ENCODE measurements around the gene PSMB7.

Gene PSMB7

DNA sequence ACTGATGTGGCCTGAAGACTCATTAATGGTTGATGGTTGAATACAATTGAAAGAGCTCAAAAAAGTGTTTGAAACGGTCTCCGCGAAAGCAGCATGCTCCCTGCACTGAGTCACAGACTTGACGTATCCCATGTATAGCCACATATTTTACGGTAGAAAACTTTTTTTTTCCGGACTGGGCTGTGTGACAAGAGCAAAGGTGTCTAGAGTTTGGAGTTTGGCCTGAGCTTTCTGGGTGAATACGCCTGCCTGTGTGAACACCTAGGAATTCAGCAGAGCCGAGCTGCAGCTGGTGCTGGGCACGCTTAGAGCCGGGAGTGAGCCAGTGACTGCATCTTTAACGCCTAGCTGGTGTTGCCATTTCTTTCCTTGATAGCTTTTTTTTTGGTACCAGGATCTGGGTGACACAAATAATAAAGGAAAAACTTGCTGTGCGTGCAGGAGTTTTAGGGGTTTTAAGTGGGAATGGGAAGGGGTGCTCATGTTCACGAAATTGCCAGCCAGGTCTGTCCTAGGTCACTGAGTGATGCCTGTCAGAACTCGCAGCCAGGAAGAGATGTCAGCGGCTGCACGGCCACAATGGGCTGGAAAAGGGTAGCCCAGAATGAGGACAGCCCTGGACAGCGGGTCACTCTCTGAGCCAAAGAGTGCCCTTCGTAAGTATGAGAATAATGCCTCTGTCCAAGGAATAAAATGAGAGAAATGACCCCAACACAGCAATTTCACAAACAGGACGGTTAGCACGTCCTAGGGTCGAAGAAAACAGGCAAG, 51.7 kb downstream of the PSMB7 start:
- H3K27ac Mint-ChIP-seq: no peak overlapping the region
- peaks cover 74% of the 10 kb centered on the region for H3K4me1 Mint-ChIP-seq
- no peaks in the 10 kb centered on the region for H3K9me3 Mint-ChIP-seq
- H3K27me3 Mint-ChIP-seq: no peaks in the 10 kb centered on the region
- H3K4me3 Mint-ChIP-seq: no peak overlapping the region
- H3K36me3 Mint-ChIP-seq: peaks cover 3% of the 10 kb centered on the region

DNA sequence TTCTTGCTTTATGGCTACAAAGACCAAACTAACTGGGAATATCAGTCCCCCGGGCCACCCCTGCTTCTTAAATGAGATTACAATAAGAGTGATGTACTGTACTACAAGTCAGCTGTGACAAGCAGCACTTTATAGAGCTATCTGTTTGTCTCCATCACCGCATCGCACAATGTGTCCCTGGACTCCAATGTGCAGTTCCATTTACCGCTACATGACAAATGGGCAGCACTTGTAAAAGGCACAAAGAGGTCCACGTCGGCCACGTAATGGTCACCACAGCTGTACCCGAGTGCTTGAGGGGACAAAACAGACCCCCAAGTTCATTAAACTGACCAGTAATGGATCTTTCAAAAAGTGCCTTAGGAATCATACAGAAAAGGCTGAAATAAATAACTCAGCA, 54.1 kb downstream of the PSMB7 start:
- Mint-ChIP-seq H3K4me3 (no peak overlapping the region), H3K36me3 (peaks cover 3% of the 10 kb centered on the region), H3K9me3 (no peaks in the 10 kb centered on the region), H3K27ac (no peak overlapping the region), H3K4me1 (peaks cover 63% of the 10 kb centered on the region), H3K27me3 (no peaks in the 10 kb centered on the region)

DNA sequence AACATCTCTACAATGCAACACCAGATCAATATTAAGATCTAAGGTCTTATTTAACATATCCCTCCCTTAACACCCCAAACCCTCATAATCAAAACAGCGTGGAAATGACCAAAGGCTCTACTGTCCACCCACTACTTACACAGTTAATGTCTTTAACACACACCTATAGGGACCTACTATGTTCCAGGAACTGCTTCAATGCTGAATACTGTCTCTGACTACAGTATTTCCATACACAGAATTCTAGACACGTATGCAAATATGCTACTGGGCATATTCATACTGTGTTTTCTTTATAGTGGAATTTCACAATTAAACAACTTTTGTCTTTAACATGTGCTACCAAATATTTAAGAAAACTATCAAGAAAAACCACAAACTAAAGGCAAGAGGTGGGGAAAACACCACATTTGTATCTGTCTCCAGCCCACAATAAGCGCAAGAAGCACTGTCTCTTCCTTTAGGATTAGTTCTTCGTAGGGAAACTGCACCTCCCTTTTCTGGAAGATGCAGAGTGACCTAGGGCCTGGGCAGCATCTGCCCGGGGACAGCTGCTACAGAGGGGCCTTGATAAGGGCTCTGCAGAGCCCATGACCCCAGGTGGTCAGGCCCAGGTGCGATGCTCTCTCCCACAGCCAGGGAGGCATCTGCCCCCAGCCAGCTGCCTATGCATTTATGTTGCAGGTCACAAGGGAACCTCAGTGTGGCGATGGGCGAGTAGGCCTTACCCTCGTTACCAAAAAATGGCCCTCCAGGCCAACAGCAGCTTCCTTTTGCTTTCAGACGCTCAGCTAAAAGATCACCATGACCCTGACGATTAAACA, 55.2 kb downstream of the PSMB7 start:
- peaks cover 1% of the 10 kb centered on the region for H3K36me3 Mint-ChIP-seq
- no peaks in the 10 kb centered on the region for H3K27me3 Mint-ChIP-seq
- H3K27ac Mint-ChIP-seq: peak overlapping the region; percentile 73
- H3K4me3 Mint-ChIP-seq: no peak overlapping the region
- no peaks in the 10 kb centered on the region for H3K9me3 Mint-ChIP-seq
- H3K4me1 Mint-ChIP-seq: peaks cover 56% of the 10 kb centered on the region

DNA sequence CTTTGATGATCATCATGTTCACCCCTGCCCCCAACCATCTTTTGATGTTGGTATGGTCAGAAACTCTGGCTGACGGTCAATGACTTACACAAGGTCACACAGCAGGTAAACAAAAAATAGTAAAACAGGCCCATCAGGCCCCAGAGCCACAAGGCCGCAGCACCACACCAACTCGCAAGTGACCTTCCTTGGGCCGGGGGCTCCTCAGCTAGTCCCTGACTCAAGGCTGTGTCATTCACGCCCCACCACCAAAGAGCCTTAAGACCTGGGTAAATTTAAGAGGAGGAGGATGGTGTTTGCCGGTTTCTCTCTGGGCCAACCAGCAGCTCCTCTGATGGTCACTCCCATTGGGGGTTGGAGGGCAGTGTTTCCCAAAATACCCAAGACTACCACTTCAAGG, 55.8 kb downstream of the PSMB7 start:
- peaks cover 50% of the 10 kb centered on the region for H3K4me1 Mint-ChIP-seq
- no peak overlapping the region for H3K4me3 Mint-ChIP-seq
- H3K27me3 Mint-ChIP-seq: no peaks in the 10 kb centered on the region
- no peaks in the 10 kb centered on the region for H3K9me3 Mint-ChIP-seq
- H3K27ac Mint-ChIP-seq: peak overlapping the region; percentile 69
- peaks cover 1% of the 10 kb centered on the region for H3K36me3 Mint-ChIP-seq

DNA sequence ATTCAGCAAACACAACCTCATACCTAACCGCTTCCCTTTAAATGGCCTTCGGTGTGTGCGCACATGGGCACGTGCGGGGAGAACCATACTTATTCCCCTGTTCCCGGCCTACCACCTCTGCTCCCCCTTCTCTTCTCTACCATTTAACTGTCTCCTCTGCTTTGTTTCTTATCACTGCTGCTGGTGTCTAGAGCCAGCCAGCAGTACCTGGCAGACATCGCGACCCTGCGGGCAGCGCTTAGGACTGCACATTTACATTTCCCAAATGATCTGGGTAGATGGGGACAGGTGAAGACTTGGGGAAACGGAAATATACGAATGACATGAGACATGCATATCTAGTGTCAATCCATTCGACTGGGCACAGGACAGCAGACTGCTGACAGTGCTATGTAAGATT, 56.6 kb downstream of the PSMB7 start:
- Mint-ChIP-seq H3K9me3 (no peaks in the 10 kb centered on the region), H3K4me1 (peaks cover 44% of the 10 kb centered on the region), H3K4me3 (no peak overlapping the region), H3K27ac (no peak overlapping the region), H3K36me3 (peaks cover 1% of the 10 kb centered on the region), H3K27me3 (no peaks in the 10 kb centered on the region)

DNA sequence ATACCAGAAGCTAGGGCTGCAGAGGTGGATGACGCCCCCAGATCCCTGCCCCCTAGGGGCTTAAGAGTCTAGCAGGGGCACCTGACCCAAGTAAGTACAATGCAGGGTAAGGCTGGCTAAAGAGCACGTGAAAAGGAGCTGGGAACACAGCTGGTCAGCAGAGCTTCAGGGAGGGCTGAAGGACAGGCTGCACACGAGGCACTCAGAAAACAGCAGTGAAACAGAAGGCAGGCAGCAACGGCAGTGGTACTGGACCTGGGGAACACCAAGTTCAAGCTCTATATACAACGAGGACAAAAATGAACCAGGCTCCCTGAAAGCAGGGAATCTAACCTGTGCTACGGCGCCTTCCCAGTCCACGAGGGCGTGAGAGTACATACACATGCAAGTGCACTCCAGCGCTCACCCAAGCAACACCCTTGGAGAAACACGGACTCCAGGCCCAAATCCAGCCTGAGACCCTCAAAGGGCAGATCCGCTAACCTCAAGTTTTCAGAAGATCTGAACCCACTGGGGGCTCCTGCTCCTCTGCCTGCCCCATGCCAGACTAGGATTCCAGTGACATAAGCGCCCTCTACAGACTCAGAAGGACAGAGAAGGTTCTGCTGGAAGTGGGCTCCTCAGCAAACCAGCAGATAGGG, 57.4 kb downstream of the PSMB7 start:
- Mint-ChIP-seq H3K27ac (no peak overlapping the region), H3K36me3 (peaks cover 3% of the 10 kb centered on the region), H3K9me3 (no peaks in the 10 kb centered on the region), H3K4me1 (peaks cover 36% of the 10 kb centered on the region), H3K27me3 (no peaks in the 10 kb centered on the region), H3K4me3 (no peak overlapping the region)

DNA sequence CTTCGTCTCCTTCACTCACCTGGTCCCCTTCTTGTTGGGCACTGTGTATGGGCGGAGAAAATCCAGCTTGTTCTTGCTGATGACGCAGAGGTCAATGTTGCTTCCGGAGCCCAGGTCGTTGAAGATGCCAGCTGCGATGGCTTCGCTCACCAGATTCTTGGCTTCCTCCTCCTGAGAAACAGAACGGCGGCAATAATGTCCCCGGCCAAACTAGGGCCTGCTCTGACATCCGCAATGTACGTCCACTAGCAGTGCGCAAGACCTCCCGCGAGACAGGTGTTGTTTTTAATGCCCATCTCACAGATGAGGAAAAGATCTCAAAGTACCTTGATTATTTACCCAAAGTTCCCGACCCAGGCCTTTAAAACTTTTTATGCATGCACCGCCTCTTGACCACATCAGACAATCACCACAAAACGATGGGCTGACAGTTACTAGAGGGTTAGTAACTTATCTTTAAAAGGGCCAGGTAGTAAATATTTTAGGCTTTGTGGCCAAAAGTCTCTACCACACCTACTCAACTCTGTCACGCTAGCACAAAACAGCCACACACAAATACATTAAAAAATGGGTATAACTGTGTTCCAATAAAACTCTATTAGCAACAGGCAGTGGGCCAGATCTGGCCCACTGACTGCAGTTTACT, 58.4 kb downstream of the PSMB7 start:
- Mint-ChIP-seq H3K27me3 (no peaks in the 10 kb centered on the region), H3K36me3 (peaks cover 6% of the 10 kb centered on the region), H3K4me1 (peaks cover 34% of the 10 kb centered on the region), H3K4me3 (no peak overlapping the region), H3K27ac (no peak overlapping the region), H3K9me3 (no peaks in the 10 kb centered on the region)

DNA sequence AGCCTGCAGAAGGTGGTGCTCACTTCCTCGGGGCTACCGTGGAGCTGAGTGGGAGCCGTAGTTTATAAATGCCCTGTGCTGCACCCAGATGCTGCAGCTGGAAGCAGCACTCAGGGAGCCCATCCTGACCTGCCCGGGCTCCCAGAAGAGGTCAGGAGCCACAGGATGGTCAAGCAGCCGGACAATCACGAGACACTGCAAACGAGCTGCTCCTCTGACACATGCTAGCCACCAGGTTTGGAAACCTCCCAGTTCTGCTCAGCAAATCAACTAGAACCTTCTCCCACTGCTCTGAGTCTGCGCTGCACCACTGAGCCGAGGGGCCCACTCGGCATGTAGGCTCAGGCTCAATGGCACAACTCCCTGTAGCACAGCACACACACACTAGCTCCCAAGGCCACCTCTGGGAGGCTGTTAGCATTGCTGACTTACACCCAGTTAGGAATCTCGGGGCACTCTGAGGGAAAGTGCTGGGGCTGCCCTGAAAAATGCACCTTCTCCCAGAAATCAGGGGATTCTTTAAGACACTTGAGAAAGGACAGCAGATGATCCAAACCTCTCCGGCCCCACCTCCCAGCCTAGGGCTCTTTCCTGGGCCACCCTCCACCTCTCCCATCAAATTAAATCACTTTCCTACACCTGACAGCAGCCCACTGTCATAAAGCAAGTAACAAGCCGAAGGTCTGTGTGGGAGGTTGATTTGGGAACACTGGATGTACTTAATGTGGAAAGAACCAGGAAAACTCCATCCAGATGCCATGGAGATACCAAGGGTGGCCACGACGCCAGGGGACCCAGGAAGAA, 59.1 kb downstream of the PSMB7 start:
- no peak overlapping the region for H3K27ac Mint-ChIP-seq
- no peak overlapping the region for H3K4me3 Mint-ChIP-seq
- no peaks in the 10 kb centered on the region for H3K9me3 Mint-ChIP-seq
- peaks cover 7% of the 10 kb centered on the region for H3K36me3 Mint-ChIP-seq
- peaks cover 27% of the 10 kb centered on the region for H3K4me1 Mint-ChIP-seq
- no peaks in the 10 kb centered on the region for H3K27me3 Mint-ChIP-seq

DNA sequence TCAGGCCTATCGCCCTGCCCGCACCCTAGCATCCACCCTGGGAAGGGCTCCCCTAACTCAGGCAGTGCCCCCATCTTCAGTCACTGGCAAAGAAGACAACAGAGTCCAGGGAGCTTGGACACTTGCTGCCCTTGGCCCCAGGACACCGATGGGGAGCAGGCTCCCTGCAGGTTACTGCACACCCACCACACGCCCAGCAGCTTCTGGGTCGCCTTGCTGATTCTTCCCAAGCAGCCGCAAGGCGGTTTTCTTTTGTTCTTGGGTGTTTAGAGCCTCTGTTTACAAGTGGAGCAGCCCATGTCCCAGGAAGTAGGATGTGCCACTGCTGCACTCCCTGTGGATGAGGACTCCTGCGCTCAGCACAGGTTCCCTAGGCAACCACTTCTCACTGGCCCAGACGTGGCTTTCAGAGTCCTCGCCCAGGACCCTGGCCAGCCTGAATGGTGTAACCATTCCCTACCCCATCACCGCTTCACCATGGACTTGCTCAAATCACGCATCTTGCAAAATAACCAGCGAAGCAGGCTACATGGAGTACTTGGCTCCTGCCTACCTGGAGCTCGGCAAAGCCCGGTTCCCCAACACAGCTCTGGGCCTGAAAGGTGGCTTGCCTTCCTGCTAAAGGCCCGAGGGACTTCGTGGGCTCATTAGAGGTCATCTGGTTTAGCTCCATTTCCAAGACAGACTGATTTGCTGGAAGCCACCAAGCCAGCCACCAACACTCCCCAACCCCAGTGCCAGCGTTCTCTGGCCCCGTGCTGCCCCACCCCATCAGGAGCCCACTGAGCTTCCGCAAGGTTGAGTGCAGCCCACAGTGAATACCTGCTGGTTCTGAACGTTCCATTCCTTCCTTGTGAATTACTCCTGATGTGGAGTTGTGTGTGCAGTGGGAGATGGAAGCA, 60.0 kb downstream of the PSMB7 start:
- Mint-ChIP-seq H3K4me1 (peaks cover 19% of the 10 kb centered on the region), H3K36me3 (peaks cover 7% of the 10 kb centered on the region), H3K4me3 (no peak overlapping the region), H3K27me3 (no peaks in the 10 kb centered on the region), H3K27ac (no peak overlapping the region), H3K9me3 (no peaks in the 10 kb centered on the region)

DNA sequence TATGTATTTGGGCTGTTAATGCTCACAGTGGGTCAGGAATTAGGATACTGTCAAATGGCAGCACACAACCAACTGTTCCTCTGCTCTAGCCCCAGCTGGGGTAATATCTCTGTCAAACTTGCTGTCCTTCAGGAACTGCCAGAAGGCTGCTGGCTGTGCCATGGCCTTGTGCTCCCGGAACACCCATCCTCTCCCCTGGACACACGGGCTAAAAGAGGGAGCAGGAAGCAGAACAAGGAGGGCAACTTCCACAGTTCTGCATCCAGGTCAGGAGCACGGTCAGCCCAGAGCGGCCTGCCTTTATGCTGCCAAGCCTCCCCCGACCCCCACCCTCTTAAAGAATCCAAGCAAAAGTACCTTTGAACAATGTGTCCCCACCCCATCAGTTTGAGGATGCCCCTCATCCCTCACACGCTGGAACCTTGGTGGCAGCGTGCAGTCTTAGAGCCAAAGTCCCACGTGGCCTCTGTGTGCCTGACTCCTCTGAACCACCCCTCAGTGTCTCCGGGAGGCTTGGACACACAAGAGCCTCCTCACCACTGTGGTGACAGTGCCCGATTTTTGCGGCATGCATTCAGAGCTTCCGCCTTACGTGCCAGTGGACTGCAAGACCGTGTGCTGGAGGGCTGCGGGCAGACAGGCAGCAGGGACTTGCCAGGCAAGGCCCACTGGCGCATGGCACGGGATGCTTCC, 60.8 kb downstream of the PSMB7 start:
- Mint-ChIP-seq H3K9me3 (no peaks in the 10 kb centered on the region), H3K27ac (no peak overlapping the region), H3K27me3 (no peaks in the 10 kb centered on the region), H3K36me3 (peaks cover 5% of the 10 kb centered on the region), H3K4me1 (peaks cover 12% of the 10 kb centered on the region), H3K4me3 (no peak overlapping the region)

DNA sequence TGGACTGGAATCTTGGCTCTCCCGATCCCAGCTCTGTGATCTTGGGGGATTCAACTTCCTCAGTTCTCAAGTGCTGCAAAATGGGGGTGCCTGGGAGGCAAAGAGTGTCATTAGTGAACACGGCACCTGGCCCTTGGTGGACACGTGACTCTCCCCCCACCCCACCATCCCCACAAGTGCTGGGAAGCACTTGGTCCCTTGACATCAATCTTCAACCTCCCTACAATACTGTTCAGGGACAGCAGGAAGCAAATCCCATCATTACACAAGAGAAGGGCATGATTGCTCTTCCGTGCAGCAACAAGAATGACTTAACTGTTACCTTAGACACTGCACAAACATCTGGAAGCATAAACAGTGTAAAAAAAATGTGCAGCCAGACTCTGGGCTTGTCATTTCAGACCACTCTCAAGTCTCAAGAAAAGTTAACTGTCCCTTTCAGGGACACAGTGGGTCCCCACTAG, 61.4 kb downstream of the PSMB7 start:
- no peak overlapping the region for H3K4me3 Mint-ChIP-seq
- H3K36me3 Mint-ChIP-seq: peaks cover 5% of the 10 kb centered on the region
- no peak overlapping the region for H3K27ac Mint-ChIP-seq
- H3K9me3 Mint-ChIP-seq: no peaks in the 10 kb centered on the region
- no peaks in the 10 kb centered on the region for H3K27me3 Mint-ChIP-seq
- peaks cover 12% of the 10 kb centered on the region for H3K4me1 Mint-ChIP-seq

DNA sequence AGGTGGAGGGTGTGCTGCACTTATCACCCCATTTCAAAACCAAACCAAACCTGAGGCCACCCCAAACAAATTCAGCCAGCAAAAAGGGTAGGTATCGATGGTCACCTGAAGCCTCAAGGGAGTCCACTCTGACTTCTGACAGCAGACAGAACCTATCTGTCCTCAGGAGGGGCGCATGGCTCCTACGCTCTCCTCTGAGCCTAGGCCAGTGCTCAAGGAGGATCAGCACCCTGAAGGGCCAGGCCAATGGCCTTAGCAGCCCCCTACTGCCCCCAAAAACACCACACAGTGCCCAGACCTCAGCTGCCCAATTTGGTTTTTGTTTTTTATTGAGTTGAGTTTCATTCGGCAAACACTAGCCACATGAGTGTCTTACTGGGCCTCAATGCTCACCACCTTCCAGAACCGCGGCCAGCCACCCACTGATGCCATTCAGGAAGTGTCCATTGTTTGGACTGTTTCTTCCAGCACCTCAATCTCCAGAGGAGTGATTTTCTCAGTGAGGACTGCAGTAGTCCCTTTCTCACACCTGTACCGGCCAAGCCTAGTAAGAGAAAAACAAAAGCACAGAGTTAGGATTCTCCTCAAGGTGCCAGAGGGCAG, 62.0 kb downstream of the PSMB7 start:
- Mint-ChIP-seq H3K4me1 (peaks cover 8% of the 10 kb centered on the region), H3K36me3 (peaks cover 5% of the 10 kb centered on the region), H3K27ac (no peak overlapping the region), H3K27me3 (no peaks in the 10 kb centered on the region), H3K9me3 (no peaks in the 10 kb centered on the region), H3K4me3 (no peak overlapping the region)

DNA sequence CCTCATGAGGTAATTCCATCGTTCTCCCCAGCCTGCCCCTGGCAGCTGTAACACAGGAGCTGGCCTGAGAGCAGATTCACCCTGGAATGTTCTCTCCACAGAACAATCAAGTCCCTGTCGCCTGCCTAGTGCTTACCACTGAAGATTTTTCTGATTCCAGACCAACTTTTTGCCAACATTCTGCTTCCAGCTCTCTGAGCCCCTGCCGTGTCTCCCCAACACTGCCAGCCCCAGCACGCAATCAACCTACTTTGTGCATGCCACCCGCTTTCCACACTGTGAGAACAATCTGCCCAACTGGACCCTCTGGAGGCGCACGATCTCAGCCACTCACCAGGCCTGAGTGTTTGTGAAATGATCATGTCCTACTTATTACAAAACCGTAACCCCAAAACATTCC, 62.6 kb downstream of the PSMB7 start:
- Mint-ChIP-seq H3K4me3 (no peak overlapping the region), H3K27me3 (no peaks in the 10 kb centered on the region), H3K9me3 (no peaks in the 10 kb centered on the region), H3K4me1 (peaks cover 7% of the 10 kb centered on the region), H3K27ac (peak overlapping the region; percentile 32), H3K36me3 (peaks cover 7% of the 10 kb centered on the region)
